NOMO-1 treated with dmso at 0.1 percent for 144 hours (cell line): Measurements from ENCODE around the gene STK35.

Source experiments
- DNase-seq: peaks from one replicate; lab custom pipeline; 2025; ENCODE audit not compliant: unreplicated experiment; lab: John Stamatoyannopoulos, UW

The STK35 gene

GRCh38 chr20:2103461-2104153 is 2.0 kb downstream of the STK35 start:
- DNase-seq, result no peak

- no peak for DNase-seq
Measured at GRCh38 chr20:2104236-2104635, 2.6 kb downstream of the STK35 start.

GRCh38 chr20:2108498-2108897 is 6.9 kb downstream of the STK35 start:
- DNase-seq, result no peak

GRCh38 chr20:2108987-2109386 is 7.4 kb downstream of the STK35 start:
- DNase-seq, result no peak

DNA sequence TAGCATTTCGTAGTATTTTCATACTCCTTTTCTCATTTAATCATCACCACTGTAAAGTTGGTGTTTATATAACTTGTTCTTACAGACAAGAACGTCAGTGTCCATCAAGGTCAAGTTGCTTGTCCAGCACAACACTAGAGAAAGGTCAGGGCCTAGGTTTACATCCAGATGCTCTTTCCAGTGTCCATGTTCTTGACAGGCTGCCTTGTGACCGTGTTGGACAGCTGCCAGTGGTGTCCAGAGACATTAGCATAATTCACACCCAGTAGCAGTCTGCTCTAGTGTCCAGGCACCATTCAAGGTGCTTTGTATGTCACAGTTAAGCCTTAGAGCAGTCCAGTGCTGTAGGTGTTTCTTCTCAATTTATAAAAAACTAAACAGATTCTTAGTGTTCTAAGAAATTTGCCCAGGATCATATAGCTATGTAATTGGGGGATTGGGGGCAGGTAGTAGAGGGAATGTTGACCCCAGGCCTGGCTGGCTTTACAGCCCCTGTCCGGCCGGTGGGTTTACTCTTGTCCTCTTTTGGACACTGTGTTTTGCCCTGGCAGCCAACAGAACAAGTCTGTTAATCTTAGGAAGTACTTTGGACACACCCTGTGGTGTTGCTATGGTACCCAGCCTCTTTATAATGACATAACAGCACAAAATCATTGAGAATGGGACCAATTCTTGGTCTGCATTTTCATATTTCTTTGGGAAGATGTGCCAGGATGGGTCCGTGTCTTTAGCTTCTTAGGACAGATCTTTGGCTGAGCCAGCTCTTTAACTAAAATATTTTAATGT is 8.0 kb downstream of the STK35 start:
- DNase-seq, result no peak

DNA sequence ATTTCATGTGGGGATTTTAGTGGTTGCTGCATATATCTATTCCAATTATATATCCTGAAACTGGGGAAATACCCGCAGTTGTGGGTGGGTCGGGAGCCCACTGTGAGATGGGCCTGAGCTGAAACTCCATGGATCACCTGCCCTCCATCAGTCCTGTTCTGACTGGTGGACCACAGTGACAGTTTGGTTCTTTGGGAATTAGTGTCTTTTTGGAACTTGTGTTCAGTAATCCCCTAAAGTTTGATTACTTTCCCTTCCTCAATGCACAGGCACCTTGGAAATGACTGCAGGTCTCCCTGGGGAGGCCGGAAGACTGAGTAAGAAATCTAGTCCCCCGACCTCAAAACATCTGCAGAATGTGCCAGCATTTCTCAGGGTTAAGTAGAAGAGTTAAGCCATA is 11.3 kb downstream of the STK35 start:
- no peak for DNase-seq

GRCh38 chr20:2114127-2114959 is 12.7 kb downstream of the STK35 start:
- no peak for DNase-seq

DNA sequence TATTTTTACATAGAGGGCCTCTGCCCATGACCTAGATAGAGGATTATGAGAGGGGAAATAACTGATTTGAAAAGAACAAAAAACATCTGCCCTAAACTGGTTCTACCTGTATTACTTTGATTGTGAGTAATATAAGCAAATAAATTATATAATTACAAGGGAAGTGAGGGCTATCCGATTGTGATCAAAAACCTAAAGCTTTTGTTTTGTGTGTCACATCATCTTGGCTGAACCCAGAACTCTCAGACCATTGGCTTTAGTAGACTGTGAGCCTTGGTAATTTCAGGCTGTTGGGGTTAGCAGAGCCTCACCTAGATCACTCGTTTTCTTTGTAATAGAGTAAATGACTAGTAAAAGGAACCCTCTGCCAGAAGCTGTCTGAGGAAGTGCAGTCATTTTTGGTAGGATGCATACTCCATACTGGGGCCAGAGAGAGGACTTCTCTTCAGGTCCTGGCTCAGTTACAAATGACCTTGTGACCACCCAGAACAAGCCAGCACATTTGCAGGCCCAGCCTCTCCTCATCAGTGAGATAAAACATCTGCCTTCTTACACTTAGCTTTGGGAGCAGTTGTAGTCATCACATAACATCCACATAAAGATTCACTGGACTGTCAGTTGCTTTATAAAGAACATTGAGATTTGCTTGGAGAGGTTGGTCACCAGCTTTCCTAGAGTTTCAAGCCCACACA is 13.5 kb downstream of the STK35 start:
- DNase-seq, result no peak

DNA sequence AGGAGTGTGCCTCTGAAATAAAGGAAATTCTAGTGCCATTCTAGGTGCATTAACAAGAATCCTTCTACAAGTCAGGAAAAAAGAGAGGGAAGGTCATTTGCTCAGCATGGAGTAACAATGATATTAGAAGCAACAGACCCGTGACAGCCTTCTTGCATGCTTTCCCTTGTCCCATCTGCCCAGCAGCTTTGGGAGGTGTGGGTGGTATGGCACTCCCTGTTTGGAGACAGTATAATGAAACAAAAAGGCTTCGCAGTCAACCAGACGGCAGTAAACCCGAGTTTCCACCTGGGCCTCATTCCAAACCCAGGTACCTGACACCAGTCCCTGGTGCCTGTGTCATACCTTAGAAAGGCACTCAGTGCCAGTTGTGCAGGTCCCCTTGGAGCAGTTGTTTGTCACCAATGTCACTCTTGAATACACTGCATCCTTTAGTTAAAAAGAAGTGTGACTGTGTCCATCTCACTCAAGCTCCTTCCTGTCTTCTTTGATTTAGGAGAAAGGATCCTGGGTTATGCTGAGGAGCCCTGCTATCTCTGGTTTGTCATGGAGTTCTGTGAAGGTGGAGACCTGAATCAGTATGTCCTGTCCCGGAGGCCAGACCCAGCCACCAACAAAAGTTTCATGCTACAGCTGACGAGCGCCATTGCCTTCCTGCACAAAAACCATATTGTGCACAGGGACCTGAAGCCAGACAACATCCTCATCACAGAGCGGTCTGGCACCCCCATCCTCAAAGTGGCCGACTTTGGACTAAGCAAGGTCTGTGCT is 14.7 kb downstream of the STK35 start:
- no peak for DNase-seq

DNA sequence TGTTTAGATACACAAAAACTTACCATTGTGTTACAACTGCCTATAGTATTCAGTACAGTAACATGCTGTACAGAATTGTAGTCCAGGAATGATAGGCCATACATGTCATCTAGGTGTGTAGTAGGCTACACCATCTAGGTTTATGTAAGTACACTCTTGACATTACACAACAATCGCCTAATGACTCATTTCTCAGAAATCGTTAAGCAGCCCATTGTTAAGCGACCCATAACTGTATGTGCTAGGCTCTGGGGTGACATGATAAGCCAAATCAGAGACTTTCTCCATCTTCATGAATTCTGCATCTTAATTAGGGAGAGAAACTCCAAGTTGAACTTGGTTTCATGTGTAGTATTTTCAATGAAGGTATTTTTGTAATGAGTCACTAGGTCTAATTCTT is 17.2 kb downstream of the STK35 start:
- no peak for DNase-seq

DNA sequence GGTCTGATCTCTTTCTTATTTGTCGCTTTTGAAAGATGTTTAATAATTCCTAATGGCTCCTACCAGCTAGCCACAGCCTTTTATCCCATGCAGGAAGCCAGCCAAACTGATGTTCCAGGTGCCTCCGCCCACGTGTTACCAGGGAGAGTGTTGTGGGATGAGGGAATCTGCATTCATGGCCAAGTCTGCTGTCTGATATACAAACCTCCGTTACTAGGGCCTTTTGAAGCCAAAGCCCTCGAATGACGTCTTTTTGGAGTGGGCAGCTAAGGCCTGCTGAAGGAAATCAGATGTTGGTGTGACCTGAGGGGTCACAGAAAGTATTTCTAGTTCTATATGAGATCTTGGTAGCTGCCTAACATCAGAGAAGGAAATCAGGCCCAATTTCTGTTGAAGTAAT is 21.3 kb downstream of the STK35 start:
- DNase-seq, result no peak

DNA sequence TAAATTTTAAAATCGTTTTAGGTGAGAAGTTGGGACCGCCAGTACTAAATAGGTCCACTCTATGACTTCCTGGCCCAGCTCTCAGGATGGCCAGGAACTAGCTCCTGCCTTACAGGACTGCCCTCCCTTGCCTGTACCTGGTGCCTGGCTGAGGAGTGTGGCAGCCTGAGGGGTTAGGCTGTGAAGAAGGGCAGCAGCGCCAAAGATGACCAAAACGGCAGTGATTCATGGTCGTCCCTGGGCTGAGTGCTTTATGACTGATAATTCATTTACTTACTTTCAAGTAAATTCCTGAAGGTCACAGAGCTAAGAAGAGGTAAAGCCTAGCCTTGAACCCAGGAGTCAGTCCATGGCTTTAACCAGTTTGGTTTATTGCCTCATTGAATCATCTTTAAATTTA is 22.1 kb downstream of the STK35 start:
- DNase-seq, result no peak

DNA sequence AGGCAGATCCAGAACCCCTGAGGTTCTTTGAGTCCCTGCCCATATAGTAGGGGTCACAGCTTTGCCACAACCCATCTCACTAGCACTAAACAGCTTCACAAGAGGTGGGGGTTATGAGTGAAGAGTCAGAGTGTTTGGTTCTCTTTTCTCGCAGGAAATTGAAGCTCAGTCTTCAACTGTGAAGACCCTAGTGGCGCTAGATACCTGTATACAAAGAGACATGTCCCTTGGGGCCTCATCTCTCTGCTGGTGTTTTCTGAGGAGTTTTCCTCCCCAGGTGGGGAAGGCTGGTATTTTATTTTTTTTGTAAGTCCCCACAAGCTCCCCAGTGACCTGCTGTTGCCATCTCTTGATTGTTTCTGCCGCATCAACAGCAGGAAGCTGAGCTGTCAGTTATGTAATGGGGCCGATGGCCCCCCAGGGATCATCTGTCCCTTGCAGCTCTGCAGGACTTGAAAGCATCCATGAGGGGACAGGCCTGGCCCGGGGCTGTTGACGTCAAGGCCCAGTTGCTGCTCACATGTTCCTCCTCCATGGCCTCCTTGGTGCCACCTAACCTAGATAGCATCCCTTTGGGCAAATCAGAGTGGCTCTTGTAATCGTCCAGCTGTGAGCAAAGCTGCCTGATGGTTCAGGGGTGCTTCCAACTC is 23.1 kb downstream of the STK35 start:
- no peak for DNase-seq

GRCh38 chr20:2125474-2126112 is 24.0 kb downstream of the STK35 start:
- DNase-seq, result no peak

DNA sequence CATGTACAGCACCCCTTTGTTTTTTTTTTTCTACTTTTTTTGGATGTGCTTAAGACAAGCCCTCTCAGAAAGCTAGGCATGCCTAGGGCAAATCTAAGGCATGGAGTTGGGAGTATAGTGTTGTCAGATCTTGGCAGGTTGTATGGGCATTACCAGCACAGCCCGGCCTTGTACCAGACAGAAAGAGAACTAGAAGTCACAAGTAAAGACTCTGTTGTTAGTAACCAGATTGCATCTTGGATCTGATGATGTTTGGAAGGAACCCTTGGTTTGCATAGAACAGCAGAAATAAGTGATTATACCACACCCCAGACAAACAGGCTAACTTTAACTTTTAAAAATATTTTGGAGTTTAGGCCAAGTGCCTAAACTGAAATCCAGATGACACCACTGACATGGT is 25.6 kb downstream of the STK35 start:
- no peak for DNase-seq

GRCh38 chr20:2128542-2128941 is 26.9 kb downstream of the STK35 start:
- DNase-seq, result no peak

DNA sequence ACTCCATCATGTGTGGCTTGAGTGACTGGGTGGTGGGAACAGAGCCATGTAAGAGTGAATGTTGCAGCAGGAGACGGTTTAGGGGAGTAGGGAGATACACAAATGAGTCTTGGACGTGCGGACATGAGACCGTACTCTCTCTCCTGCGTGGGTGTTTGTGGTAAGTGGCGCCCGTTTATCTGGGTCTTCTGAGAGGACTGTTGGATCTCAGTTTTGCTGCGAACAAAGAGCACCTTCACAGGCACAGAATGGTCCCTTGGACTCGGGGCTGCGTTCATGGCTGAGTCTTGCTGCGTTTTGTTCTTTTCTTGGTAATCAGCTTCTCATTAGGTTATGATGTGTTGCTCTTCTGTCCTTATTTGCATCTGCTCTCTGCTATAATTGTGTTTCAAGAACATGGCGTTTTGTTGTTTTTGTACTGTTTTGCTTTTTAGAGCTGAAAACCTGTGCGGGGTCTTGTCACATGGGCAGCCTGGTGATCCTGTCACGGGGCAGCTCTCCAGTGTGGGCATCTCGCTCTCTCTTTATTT is 28.5 kb downstream of the STK35 start:
- no peak for DNase-seq

DNA sequence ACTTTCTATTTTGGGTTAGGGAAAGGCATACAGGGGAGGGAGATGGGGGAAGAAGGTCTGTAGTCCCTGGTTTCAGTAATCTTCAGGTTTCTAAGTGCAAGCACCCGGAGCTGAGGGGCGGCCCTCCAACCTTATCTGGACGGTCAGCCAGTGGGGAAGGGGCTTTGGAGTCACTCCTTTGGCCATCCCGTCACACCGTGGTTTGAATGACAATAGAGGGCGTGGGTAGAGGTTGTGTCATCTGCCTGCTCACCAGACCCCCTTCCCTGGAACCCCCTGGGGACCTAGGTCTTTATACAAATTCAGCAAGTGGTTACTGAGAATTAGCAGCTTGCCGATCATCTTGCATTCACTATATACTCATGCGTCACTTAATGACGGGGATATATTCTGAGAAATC is 29.1 kb downstream of the STK35 start:
- DNase-seq, result no peak

GRCh38 chr20:2131366-2131765 is 29.7 kb downstream of the STK35 start:
- no peak for DNase-seq
